Thyroid gland (tissue), 4 donors: ENCODE measurements around the gene ADAMTSL1.

Experiments
- POLR2A ChIP-seq, 2 donors: fragments of 450-650 bp; IDR thresholded peaks; one replicate each; pipeline ENCODE4 v1.6.1; 2017; ENCODE audit warnings: antibody characterized with exemption in 2 of 2, mild to moderate bottlenecking in 2 of 2, moderate library complexity in 1 of 2
- TF ChIP-seq, protein P1 (sequence below), 6 experiments: fragments of 200-600 bp in 3 of 6; fragments of 450-650 bp in 3 of 6; sonication (generic) in 3 of 6; IDR thresholded peaks; one replicate each; pipeline ENCODE4 v1.5.1; 2016 to 2019; ENCODE audit warnings: antibody characterized with exemption in 6 of 6, mild to moderate bottlenecking in 2 of 6, inconsistent platforms in 1 of 6, moderate library complexity in 1 of 6

GRCh38 chr9:18516514-18516913 is 42.6 kb downstream of the ADAMTSL1 start:
- TF ChIP-seq, protein P1, sequence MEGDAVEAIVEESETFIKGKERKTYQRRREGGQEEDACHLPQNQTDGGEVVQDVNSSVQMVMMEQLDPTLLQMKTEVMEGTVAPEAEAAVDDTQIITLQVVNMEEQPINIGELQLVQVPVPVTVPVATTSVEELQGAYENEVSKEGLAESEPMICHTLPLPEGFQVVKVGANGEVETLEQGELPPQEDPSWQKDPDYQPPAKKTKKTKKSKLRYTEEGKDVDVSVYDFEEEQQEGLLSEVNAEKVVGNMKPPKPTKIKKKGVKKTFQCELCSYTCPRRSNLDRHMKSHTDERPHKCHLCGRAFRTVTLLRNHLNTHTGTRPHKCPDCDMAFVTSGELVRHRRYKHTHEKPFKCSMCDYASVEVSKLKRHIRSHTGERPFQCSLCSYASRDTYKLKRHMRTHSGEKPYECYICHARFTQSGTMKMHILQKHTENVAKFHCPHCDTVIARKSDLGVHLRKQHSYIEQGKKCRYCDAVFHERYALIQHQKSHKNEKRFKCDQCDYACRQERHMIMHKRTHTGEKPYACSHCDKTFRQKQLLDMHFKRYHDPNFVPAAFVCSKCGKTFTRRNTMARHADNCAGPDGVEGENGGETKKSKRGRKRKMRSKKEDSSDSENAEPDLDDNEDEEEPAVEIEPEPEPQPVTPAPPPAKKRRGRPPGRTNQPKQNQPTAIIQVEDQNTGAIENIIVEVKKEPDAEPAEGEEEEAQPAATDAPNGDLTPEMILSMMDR (IDR thresholded peaks at IDR 0.05), result no peak
- no peak for TF ChIP-seq POLR2A (IDR thresholded peaks at IDR 0.05)
